Head of caudate nucleus (tissue), 42 donors: ENCODE measurements around the gene ARL13B.
"Not testable (repeated sequence)": the region's sequence is repeated elsewhere in the genome, so short reads cannot be mapped to it uniquely, and the experiment has no call there.

Experiments
- DNase-seq, 42 donors: peaks; one replicate each; pipeline versions ENCODE4 v3.0.0 to v3.0.0-alpha.2; 2020 to 2021; ENCODE audit warnings: mixed read lengths in 7 of 42
- intact Hi-C: fragments of 100-400 bp; cut with DNase I; formaldehyde crosslinking; loops from one replicate; pipeline ENCODE4 v1.15.0; 2022

ARL13B gene

GRCh38 chr3:93979850-93980676 lies at the start of gene ARL13B:
Gene ARL13B, plus strand, starts transcription at chr3:93980155. Its CDS starts 269 bp downstream, at chr3:93980424.
- intact Hi-C loops, result no loop called here

GRCh38 chr3:93931597-93932229 lies 48.2 kb upstream of the ARL13B start:
- no peak for DNase-seq
- intact Hi-C loops, result no loop called here

More at GRCh38 chr3:93979850-93980676, at the start of gene ARL13B:
- peak; percentile 93 to 99 (median 98) for DNase-seq

- intact Hi-C loops, result no loop called here
- DNase-seq, result no peak
Observed at GRCh38 chr3:93934366-93935046, 45.4 kb upstream of the ARL13B start.

- DNase-seq, result no peak
- intact Hi-C loops, result no loop called here
Observed at GRCh38 chr3:93936549-93936948, 43.4 kb upstream of the ARL13B start.

- DNase-seq, intact Hi-C loops: not testable (repeated sequence)
Observed at GRCh38 chr3:93937485-93937884, 42.5 kb upstream of the ARL13B start.

- DNase-seq, intact Hi-C loops: not testable (repeated sequence)
Observed at GRCh38 chr3:93949958-93950357, 30.0 kb upstream of the ARL13B start.

GRCh38 chr3:93961026-93961425 lies 18.9 kb upstream of the ARL13B start:
- no peak for DNase-seq
- intact Hi-C loops, result no loop called here

GRCh38 chr3:93961489-93961888 lies 18.5 kb upstream of the ARL13B start:
- DNase-seq, result no peak
- intact Hi-C loops, result no loop called here

- intact Hi-C loops, result no loop called here
- no peak for DNase-seq
Observed at GRCh38 chr3:93962798-93963197, 17.2 kb upstream of the ARL13B start.

- DNase-seq, intact Hi-C loops: not testable (repeated sequence)
Observed at GRCh38 chr3:93965106-93965505, 14.8 kb upstream of the ARL13B start.

GRCh38 chr3:93969443-93969842 lies 10.5 kb upstream of the ARL13B start:
- DNase-seq, result no peak
- intact Hi-C loops, result no loop called here

GRCh38 chr3:93969997-93970396 lies 10.0 kb upstream of the ARL13B start:
- DNase-seq, result no peak
- intact Hi-C loops, result no loop called here

- peak; percentile 53 to 87 (median 73) for DNase-seq
- intact Hi-C loops, result no loop called here
Observed at GRCh38 chr3:93973131-93974126, 6.5 kb upstream of the ARL13B start, which contains the start of gene PROS1. Gene PROS1, minus strand, starts transcription at chr3:93973896. Its CDS starts 147 bp downstream, at chr3:93973749.

- peak in 1 of 42 donors; percentile 16 for DNase-seq
- intact Hi-C loops, result no loop called here
Observed at GRCh38 chr3:93981649-93982048, 1.7 kb downstream of the ARL13B start.

GRCh38 chr3:93983408-93983807 lies 3.5 kb downstream of the ARL13B start:
- no peak for DNase-seq
- intact Hi-C loops, result no loop called here

GRCh38 chr3:93984618-93985017 lies 4.7 kb downstream of the ARL13B start:
- no peak for DNase-seq
- intact Hi-C loops, result no loop called here

GRCh38 chr3:93988283-93988682 lies 8.3 kb downstream of the ARL13B start:
- intact Hi-C loops, result no loop called here
- no peak for DNase-seq

GRCh38 chr3:93988764-93989163 lies 8.8 kb downstream of the ARL13B start:
- DNase-seq, result no peak
- intact Hi-C loops, result no loop called here

- intact Hi-C loops, result no loop called here
- DNase-seq, result no peak
Observed at GRCh38 chr3:93989241-93989640, 9.3 kb downstream of the ARL13B start.
